HG02642 (cell line): ENCODE results near the gene PRDM11.

Experiments
- ATAC-seq: cut with Tn5 transposase; IDR thresholded peaks from one replicate; pipeline ENCODE4 v1.9.1; 2021; ENCODE audit warnings: mild to moderate bottlenecking; ENCODE audit not compliant: unreplicated experiment, poor library complexity

Gene PRDM11

DNA sequence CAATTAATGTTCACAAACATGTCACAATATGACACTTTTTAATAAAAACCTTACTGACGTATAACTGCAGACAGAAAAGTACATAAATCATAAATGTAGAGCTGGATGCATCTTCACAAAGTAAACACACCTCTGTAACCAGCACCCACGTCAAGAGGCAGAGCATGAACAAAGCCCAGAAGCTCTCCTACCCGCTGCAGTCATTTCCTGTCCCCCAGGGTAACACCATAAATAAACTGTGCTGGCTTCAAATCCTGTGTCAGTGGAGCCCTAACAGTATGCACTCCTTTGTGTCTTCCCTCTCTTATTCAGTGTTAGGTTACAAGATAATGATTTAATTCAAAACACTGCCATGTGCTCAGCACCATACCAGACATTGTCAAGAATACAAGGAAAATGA lies 134.0 kb downstream of the PRDM11 start:
- no peak for ATAC-seq

DNA sequence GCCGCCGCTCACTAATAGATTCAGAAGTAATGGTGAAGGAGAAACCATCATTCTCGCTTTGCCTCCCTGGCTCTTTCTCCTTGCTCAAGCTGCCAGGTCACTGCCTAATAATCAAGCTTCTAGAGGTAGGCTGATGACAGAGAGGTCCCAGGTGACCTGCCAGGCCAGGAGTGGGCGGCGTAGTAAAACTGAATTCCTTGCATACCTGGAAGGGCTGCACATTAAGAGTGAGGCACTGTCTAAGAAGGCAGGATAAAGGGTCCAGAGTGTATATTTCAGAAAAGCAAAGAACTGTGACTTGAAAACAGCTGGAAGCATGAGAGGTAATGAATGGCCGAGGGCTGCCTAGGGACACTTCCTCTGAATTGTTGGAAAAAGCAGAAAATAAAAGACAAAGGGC lies 135.6 kb downstream of the PRDM11 start:
- no peak for ATAC-seq
